HG02763 (cell line): Measurements from ENCODE around the gene GNG4.
"Not testable (repeated sequence)": the region's sequence is repeated elsewhere in the genome, so short reads cannot be mapped to it uniquely, and the experiment has no call there.

Source experiments
- ATAC-seq: cut with Tn5 transposase; IDR thresholded peaks from one replicate; pipeline ENCODE4 v1.9.1; 2021; ENCODE audit warnings: mild to moderate bottlenecking, moderate library complexity; ENCODE audit not compliant: unreplicated experiment

Gene GNG4

GRCh38 chr1:235650341-235651169, 971 bp upstream of the GNG4 start:
- ATAC-seq = no peak

DNA sequence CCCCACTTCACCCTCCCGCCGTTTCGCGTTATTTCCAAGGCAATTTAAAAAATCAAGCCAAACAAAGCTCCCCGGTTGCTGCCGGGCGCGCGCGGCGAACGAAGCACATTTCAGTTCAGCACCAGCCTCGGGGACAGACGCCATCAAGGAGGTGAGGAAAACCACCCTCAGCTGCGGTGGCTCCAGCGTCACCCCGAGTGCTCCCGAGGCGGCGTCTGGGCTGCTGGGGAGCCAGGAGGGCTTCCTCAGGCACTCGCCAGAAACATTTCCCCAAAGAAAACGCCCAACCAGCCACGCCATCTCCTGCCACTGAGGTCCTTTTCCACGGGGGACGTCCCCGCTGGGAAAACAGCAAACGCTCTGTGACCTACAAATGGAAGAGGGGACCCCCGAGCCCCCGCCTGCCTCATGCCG, 623 bp downstream of the GNG4 start:
- no peak for ATAC-seq

GRCh38 chr1:235648407-235648907, 1.1 kb downstream of the GNG4 start:
- no peak for ATAC-seq

DNA sequence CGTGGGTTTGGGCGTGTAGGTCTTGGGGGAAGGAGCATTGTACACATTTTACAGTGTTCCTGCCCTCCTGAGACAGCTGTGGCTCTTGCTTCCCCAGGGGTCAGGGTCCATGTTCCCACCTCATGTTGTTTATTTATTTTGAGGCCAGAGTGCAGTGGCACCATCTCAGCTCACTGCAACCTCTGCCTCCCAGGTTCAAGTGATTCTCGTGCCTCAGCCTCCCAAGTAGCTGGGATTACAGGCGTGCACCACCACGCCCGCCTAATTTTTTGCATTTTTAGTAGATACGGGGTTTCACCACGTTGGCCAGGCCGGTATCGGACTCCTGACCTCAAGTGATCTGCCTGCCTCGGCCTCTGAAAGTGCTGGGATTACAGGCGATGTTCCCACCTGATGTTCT, 2.0 kb downstream of the GNG4 start:
- ATAC-seq = not testable (repeated sequence)

- no peak for ATAC-seq
Observed at GRCh38 chr1:235646463-235646862, 3.1 kb downstream of the GNG4 start.

GRCh38 chr1:235644693-235645305, 4.8 kb downstream of the GNG4 start:
- ATAC-seq = no peak

DNA sequence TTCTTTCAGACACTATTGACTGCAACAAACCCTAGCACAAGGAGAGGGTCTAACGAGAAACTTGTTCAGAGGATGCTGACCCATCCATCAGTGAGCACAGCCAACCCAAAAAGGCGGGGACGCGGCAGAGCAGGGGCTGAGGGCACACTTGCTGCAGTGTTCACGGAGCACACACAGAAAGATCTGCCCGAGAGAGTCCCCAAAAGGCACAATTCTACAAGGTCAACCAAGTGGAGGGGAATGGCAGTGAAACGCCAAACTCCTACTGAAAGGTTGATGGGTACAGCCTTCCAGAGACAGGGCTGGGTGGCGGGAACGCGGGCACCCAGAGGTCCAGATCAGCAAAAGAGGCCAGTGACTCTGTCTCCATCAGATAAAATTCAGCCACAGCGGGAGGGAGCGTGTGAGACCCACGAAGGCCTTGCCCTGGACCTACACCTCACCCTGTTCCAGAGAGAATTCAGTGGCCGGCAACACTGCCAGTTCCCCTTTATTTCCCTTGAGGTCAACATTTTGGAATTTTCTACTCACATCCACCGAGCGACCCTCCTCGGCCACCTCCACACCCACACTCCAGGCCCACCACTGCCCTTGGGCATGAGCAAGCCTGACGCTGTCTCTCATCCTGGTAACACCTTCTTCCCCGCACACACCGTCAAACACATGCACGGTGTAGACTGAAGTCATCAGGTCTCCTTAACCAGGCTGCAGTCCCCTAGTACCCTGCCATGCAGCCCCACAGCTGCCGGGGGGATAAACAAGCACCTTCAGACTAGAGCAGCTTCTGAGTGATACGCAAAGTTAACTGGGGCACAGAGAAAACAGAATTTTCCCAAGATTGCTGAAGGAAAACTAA, 5.5 kb downstream of the GNG4 start:
- no peak for ATAC-seq

DNA sequence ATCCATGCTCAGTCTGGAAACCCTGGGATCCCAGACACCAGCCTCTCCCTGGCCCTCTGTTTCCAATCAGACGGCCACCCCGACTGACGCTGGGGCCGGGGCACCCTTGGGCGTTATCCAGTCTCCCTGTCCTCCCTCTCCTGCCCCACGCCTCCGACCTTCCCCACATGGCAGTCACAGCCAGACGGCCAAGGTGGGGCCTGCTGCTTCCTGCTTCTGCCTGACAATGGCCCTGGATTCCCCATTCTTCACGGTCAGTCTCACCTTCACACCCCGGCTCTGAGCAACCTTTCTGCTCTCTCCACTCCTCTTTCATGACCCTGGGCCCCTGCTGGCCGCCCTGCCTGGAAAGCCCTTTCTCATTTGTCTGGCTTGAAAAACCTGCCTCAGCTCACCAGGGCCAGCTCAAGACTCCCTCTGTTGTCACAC, 6.6 kb downstream of the GNG4 start:
- ATAC-seq = no peak

DNA sequence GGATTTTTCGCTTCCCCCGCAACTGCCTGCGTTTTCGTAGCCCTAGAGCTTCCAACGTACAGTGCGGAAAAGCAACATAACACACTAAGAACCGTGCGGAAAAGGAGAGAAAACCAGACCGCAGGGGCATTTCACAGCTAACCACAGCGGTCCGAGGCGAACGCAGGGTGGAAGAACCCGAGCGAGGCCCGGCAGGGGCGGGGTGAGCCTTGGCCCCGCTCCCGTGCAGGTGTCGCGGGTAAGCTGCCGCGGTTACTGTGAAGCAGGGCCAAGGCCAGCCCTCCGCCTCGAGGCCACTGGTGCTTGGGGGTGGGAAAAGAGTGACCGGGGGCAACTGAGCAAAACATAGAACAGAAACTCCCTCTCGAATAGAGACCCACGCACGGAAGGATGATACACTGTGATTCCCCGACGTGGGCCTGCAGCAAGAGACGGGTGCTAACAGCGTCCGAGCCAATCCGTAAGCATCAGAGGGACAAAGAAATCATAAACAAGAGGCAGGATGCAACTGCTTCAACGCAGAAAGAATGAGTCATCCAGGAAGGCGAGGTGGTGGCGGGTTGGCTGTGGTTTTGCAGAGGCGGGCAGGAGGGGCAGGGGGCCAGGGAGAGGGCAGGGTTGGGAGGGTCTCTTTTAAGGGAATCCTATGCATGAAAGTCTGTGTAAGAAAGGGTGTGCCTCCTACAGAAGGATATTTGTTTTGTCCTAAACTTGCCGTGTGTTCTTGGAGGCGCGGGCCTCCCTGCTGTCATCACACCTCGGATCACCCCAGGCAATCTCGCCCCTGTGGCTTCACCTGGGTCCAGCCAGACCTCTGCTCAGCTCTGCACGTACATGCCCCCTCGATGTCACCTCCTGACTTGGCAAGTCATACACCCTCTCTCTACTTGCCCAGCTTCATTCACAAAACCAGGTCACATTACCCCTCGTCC, 7.3 kb downstream of the GNG4 start:
- ATAC-seq = no peak

GRCh38 chr1:235640580-235640979, 9.0 kb downstream of the GNG4 start:
- no peak for ATAC-seq

GRCh38 chr1:235639226-235640205, 10.1 kb downstream of the GNG4 start:
- no peak for ATAC-seq

- not testable (repeated sequence) for ATAC-seq
Observed at GRCh38 chr1:235638612-235639011, 11.0 kb downstream of the GNG4 start.

- ATAC-seq = no peak
Observed at GRCh38 chr1:235637756-235638534, 11.6 kb downstream of the GNG4 start.

DNA sequence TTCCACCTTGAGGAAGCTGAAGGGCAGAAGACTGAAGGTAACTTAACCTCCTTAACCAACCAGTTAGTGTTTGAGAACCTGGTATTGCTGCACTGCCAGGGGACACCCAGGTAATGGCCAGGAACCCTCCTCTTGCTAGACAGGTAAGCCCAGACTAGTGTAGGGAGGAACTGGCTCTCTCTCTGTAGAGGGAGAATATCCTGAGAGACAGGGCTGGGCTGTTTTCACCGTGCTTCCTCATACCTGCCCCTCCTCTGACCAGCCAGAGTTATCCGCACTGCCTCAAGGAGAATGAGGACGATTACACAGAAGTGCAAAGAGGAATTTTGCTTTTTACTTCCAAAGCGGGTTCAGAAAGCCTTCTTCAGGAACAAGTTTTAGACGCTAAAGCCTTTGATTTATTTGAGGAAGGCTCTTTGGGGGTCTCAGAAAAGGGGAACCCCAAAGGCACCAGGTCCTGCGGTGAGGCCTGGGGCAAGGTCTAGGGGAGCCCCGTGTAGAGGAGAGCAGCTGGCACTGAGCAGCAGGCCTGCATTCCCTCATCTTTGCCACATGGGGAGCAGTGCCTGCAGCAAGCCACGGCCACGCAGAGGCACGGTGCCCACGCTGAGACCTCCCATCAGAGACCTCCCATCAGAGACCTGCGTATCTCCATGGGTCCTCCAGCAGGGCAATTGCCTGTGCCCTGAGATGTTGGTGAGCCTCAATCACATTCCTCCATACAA, 13.5 kb downstream of the GNG4 start:
- ATAC-seq = no peak

- peak; percentile 50 for ATAC-seq
Observed at GRCh38 chr1:235632506-235633401, 16.8 kb downstream of the GNG4 start.

DNA sequence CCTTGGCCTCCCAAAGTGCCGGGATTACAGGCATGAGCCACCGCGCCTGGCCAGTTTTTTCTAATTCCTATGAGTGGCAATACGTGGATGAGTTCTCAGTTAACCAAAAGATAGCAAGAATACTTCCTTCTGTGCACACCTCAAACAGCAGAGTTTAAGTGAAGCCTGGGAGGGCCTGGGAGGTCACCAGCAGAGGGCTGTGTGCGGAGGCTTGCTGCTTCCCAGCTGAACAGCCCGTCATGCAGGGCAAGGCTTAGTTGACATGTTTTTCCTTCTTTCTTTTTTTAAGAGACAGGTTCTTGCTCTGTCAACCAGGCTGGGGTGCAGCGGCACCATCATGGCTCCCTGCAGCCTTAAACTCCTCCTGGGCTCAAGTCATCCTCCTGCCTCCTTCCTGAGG, 17.8 kb downstream of the GNG4 start:
- ATAC-seq = no peak
